Measurements from ENCODE around the gene NFE2L2.
"Not testable (repeated sequence)": the region's sequence is repeated elsewhere in the genome, so short reads cannot be mapped to it uniquely, and the experiment has no call there.

The NFE2L2 gene

DNA sequence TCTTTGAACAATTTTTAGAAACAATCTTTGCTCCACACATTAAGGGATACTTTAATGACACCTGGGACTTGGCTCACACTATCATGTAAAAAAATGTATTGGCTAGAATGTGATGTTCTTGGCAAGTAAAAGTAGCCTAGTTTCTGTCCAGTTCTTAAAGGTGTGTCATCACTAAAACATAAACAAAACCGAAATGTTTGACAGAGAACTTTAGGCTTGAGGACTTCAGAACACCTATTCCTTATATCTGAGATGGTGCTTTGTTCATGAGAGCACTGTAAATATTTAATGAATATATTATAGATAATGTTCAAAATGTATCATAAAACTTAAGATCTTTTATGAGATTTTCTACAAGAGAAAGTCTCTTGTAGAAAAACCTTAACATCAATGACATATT is 71.7 kb downstream of the NFE2L2 start:
- Histone ChIP-seq H3K27me3 (no peaks in the 10 kb centered on the region), H3K4me3 (ENCODE audit: low read depth, low read length) (no peak overlapping the region), H3K9me3 (no peaks in the 10 kb centered on the region), H3K4me1 (no peaks in the 10 kb centered on the region), H3K36me3 (no peaks in the 10 kb centered on the region)
- TF ChIP-seq, protein P1, sequence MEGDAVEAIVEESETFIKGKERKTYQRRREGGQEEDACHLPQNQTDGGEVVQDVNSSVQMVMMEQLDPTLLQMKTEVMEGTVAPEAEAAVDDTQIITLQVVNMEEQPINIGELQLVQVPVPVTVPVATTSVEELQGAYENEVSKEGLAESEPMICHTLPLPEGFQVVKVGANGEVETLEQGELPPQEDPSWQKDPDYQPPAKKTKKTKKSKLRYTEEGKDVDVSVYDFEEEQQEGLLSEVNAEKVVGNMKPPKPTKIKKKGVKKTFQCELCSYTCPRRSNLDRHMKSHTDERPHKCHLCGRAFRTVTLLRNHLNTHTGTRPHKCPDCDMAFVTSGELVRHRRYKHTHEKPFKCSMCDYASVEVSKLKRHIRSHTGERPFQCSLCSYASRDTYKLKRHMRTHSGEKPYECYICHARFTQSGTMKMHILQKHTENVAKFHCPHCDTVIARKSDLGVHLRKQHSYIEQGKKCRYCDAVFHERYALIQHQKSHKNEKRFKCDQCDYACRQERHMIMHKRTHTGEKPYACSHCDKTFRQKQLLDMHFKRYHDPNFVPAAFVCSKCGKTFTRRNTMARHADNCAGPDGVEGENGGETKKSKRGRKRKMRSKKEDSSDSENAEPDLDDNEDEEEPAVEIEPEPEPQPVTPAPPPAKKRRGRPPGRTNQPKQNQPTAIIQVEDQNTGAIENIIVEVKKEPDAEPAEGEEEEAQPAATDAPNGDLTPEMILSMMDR (IDR thresholded peaks at IDR 0.05; ENCODE audit: low read depth, low read length): no peak
- DNase-seq: no peak

DNA sequence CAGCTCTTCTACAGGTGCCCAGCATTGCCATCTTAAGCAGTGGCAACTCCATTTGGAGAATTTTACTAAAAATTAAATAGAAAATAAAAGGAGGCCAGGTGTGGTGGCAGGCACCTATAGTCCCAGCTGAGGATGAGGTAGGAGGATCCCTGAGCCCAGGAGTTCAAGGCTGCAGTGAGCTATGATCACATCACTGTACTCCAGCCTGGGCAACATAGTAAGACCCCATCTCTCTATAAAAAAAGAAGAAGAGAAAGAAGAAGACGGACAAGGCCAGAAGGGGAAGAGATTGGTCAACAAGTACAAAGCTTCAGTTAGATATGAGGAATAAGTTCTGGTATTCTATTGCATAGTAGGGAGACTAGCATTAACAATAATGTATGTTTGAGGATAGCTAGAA is 73.6 kb downstream of the NFE2L2 start:
- Histone ChIP-seq H3K9me3 (no peaks in the 10 kb centered on the region), H3K4me1 (no peaks in the 10 kb centered on the region), H3K4me3 (ENCODE audit: low read depth, low read length) (no peak overlapping the region), H3K27me3 (no peaks in the 10 kb centered on the region), H3K36me3 (no peaks in the 10 kb centered on the region)
- DNase-seq: no peak
- TF ChIP-seq, protein P1 (IDR thresholded peaks at IDR 0.05; ENCODE audit: low read depth, low read length): no peak

DNA sequence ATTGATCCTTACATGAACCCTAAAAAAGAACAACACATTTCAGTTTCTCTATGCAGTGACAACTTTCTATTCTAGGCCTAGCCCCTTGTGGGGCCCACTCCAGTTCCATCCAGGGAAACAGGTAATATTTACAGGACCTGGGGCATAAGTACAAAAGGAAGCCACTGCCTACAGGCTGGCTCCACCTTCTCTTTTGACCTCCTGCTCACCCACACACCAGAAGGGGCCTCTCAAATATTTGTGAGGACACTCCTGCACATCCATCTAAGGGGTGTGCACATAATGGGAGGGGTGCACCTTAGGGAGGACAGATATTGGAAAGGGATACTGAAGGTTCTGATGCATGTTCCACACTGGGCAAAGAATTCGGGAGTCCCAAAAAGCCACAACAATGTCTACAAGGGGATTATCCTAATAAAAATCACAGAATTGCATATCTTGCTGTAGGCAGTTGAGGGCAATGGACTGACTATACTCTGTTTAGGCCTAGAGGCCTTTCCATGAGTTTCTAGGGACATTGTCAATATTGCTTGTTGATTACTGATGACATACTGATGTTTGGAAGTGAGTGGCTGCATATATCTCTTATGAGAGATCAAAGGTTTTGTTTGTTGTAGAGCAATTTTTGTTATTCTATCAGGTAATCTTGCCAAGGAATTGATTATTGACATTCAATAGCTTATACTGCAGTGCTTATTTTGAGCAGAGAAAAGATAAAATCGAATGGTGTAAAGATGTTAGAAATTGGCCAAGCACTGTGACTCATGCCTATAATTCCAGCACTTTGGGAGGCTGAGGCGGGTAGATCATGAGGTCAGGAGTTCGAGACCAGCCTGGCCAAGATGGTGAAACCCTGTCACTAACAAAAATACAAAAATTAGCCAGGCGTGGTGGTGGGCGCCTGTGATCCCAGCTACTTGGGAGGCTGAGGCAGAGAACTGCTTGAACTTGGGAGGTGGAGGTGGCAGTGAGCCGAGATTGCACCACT is 75.8 kb downstream of the NFE2L2 start:
- DNase-seq: no peak
- H3K27me3 ChIP-seq: no peaks in the 10 kb centered on the region
- H3K36me3 ChIP-seq: no peaks in the 10 kb centered on the region
- no peak overlapping the region for H3K4me3 ChIP-seq (ENCODE audit: low read depth, low read length)
- no peaks in the 10 kb centered on the region for H3K9me3 ChIP-seq
- TF ChIP-seq, protein P1 (IDR thresholded peaks at IDR 0.05; ENCODE audit: low read depth, low read length): no peak
- H3K4me1 ChIP-seq: no peaks in the 10 kb centered on the region

DNA sequence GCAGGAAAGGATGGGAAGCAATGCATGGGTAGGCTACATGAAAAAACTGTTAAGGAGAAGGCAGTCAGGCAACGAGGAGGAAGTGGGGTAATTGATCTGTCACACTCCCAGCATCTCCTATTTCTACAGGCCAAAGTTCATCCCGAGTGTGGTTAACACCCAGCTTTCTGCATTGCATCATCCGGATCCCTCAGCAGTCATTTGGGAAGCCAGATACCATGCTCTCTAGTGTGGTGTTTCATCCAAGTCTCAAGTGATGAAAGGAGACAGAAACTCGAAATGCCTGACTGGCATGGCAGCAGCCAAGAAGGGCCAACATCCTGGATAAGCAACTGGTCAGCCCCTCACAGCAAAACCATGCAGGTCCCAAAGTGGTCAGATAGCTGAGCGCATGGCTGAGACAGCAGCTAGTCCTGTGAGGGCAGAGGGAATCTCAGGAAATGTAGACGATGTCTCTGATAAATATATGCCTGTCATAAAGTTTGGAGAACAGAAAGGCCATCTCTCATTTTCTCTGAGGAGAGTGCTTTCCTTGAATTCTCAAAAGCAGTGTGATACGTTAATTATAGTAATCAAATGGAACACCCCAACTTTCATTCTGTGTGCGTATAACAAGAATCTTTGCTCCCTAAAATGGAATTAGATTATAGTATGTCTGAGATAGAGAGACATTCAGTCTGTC is 76.8 kb downstream of the NFE2L2 start:
- H3K27me3 ChIP-seq: no peaks in the 10 kb centered on the region
- no peak overlapping the region for H3K4me3 ChIP-seq (ENCODE audit: low read depth, low read length)
- H3K9me3 ChIP-seq: no peaks in the 10 kb centered on the region
- no peak for DNase-seq
- H3K4me1 ChIP-seq: no peaks in the 10 kb centered on the region
- no peaks in the 10 kb centered on the region for H3K36me3 ChIP-seq
- TF ChIP-seq, protein P1 (IDR thresholded peaks at IDR 0.05; ENCODE audit: low read depth, low read length): no peak

DNA sequence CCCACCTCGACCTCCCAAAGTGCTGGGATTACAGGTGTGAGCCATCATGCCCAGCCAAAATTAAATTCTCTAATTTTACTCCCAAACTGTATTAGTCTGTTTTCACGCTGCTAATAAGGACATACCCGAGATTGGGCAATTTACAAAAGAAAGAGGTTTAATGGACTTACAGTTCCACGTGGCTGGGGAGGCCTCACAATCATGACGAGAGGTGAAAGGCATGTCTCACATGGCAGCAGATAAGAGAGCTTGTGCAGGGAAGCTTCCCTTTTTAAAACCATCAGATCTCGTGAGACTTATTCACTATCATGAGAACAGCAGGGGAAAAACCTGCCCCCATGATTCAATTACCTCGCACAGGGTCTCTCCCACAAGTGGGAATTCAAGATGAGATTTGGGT is 78.5 kb downstream of the NFE2L2 start:
- H3K4me3 ChIP-seq (ENCODE audit: low read depth, low read length); DNase-seq; H3K9me3 ChIP-seq; H3K4me1 ChIP-seq; H3K36me3 ChIP-seq; H3K27me3 ChIP-seq: not testable (repeated sequence)

DNA sequence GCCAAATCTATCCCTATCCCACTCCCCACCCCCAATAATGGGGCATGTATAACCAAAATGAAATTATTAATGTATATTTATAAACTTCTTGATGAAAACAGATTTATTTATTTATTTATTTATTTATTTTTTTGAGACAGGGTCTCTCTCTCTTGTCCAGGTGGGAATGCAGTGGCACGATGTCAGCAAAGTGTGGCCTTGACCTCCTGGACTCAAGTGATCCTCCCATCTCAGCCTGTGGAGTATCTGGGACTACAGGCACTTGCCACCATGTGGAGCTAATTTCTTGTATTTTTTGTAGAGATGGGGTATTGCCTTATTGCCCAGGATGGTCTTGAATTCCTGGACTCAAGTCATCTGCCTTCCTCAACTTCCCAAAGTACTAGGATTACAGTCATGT is 79.9 kb downstream of the NFE2L2 start:
- Histone ChIP-seq H3K4me1 (no peaks in the 10 kb centered on the region), H3K9me3 (no peaks in the 10 kb centered on the region), H3K27me3 (no peaks in the 10 kb centered on the region), H3K4me3 (ENCODE audit: low read depth, low read length) (no peak overlapping the region), H3K36me3 (no peaks in the 10 kb centered on the region)
- no peak for DNase-seq
- TF ChIP-seq, protein P1 (IDR thresholded peaks at IDR 0.05; ENCODE audit: low read depth, low read length): no peak
